Epithelial cell of esophagus (primary cell): ENCODE results near the gene TDRD3.
"Not testable (repeated sequence)": the region's sequence is repeated elsewhere in the genome, so short reads cannot be mapped to it uniquely, and the experiment has no call there.

Experiments used
- DNase-seq: peaks from one replicate; pipeline ENCODE4 v3.0.0; 2010; ENCODE audit warnings: low read depth
- H3K4me3 ChIP-seq: 2 replicates; pipeline ENCODE4 v1.5.1; 2011; ENCODE audit warnings: mild to moderate bottlenecking, low read length, control low read depth
- CTCF ChIP-seq: IDR thresholded peaks from 2 replicates; pipeline ENCODE4 v1.5.1; 2011; ENCODE audit warnings: low read depth, mild to moderate bottlenecking, low read length, control low read depth, inconsistent platforms; ENCODE audit not compliant: insufficient read depth; ENCODE audit errors: missing control alignments

Gene TDRD3

GRCh38 chr13:60355056-60355455, 42.0 kb upstream of the TDRD3 start:
- DNase-seq, result no peak
- no peak overlapping the region for H3K4me3 ChIP-seq
- no peak for TF ChIP-seq CTCF

- no peak for DNase-seq
- H3K4me3 ChIP-seq, result no peak overlapping the region
- no peak for TF ChIP-seq CTCF
These were observed 40.0 kb upstream of the TDRD3 start for GRCh38 chr13:60356970-60357369.

GRCh38 chr13:60358453-60358852, 38.6 kb upstream of the TDRD3 start:
- H3K4me3 ChIP-seq, result no peak overlapping the region
- no peak for TF ChIP-seq CTCF
- no peak for DNase-seq

- no peak for DNase-seq
- no peak for TF ChIP-seq CTCF
- no peak overlapping the region for H3K4me3 ChIP-seq
These were observed 33.7 kb upstream of the TDRD3 start for GRCh38 chr13:60363288-60363687.

- H3K4me3 ChIP-seq, result no peak overlapping the region
- DNase-seq, result peak; percentile 26
- peak; percentile 34 for TF ChIP-seq CTCF
These were observed 27.8 kb upstream of the TDRD3 start for GRCh38 chr13:60369242-60369641.

- no peak for TF ChIP-seq CTCF
- no peak overlapping the region for H3K4me3 ChIP-seq
- DNase-seq, result no peak
These were observed 26.7 kb upstream of the TDRD3 start for GRCh38 chr13:60370343-60370742.

- no peak for TF ChIP-seq CTCF
- DNase-seq, result no peak
These were observed 24.9 kb upstream of the TDRD3 start for GRCh38 chr13:60372141-60372540.

GRCh38 chr13:60379282-60379681, 17.7 kb upstream of the TDRD3 start:
- not testable (repeated sequence) for DNase-seq, H3K4me3 ChIP-seq

More at GRCh38 chr13:60372141-60372540, 24.9 kb upstream of the TDRD3 start:
- H3K4me3 ChIP-seq, result no peak overlapping the region
